ENCODE measurements around the gene TPST1.
"Not testable (repeated sequence)": the region's sequence is repeated elsewhere in the genome, so short reads cannot be mapped to it uniquely, and the experiment has no call there.

The TPST1 gene

GRCh38 chr7:66213637-66214036 lies 8.5 kb downstream of the TPST1 start:
- no peaks in the 10 kb centered on the region for H3K36me3 ChIP-seq (ENCODE audit: control insufficient read depth, insufficient read depth, low read length)
- no peak overlapping the region for H3K9ac ChIP-seq (ENCODE audit: low read length)
- H2BK120ac ChIP-seq (ENCODE audit: low read depth, low read length), result no peak overlapping the region
- H3K27me3 ChIP-seq (ENCODE audit: insufficient read depth, low read length, poor library complexity), result no peaks in the 10 kb centered on the region
- no peak overlapping the region for H2BK15ac ChIP-seq (replicated peaks; ENCODE audit: low read depth)
- H3K79me2 ChIP-seq (ENCODE audit: control insufficient read depth, insufficient read depth, low read length), result no peaks in the 10 kb centered on the region
- no peak overlapping the region for H2BK5ac ChIP-seq (ENCODE audit: low read length)
- no peak overlapping the region for H3K18ac ChIP-seq (ENCODE audit: low read length)
- no peak overlapping the region for H3K4me3 ChIP-seq (ENCODE audit: low read length)
- no peak for DNase-seq
- H3K4ac ChIP-seq (ENCODE audit: low read depth, low read length), result no peak overlapping the region
- no peak overlapping the region for H3K27ac ChIP-seq (ENCODE audit: low read depth, low read length)
- no peak overlapping the region for H3K4me2 ChIP-seq (ENCODE audit: low read length)
- H2AK5ac ChIP-seq (ENCODE audit: low read length), result no peak overlapping the region
- WGBS (ENCODE audit: extremely low coverage, insufficient coverage, low lambda C conversion rate), result no CpG with 5 or more reads among the region's 6 CpGs
- no peak overlapping the region for H4K5ac ChIP-seq (ENCODE audit: low read length)
- H3K79me1 ChIP-seq (ENCODE audit: low read length), result no peaks in the 10 kb centered on the region
- no peak overlapping the region for H3K56ac ChIP-seq (ENCODE audit: low read length)
- H4K8ac ChIP-seq (ENCODE audit: low read depth, low read length), result no peak overlapping the region
- H3K4me1 ChIP-seq (ENCODE audit: control insufficient read depth, low read depth, low read length), result no peaks in the 10 kb centered on the region
- no peak overlapping the region for H3K23ac ChIP-seq (ENCODE audit: low read length)

- no peaks in the 10 kb centered on the region for H3K4me1 ChIP-seq (ENCODE audit: control insufficient read depth, low read depth, low read length)
- H3K56ac ChIP-seq (ENCODE audit: low read length), result no peak overlapping the region
- H2AK5ac ChIP-seq (ENCODE audit: low read length), result no peak overlapping the region
- H3K79me1 ChIP-seq (ENCODE audit: low read length), result peaks cover 2% of the 10 kb centered on the region
- no peak overlapping the region for H3K18ac ChIP-seq (ENCODE audit: low read length)
- no peak overlapping the region for H3K4me2 ChIP-seq (ENCODE audit: low read length)
- no peak overlapping the region for H2BK5ac ChIP-seq (ENCODE audit: low read length)
- no peaks in the 10 kb centered on the region for H3K36me3 ChIP-seq (ENCODE audit: control insufficient read depth, insufficient read depth, low read length)
- H2BK15ac ChIP-seq (replicated peaks; ENCODE audit: low read depth), result no peak overlapping the region
- no peak overlapping the region for H3K27ac ChIP-seq (ENCODE audit: low read depth, low read length)
- H3K9ac ChIP-seq (ENCODE audit: low read length), result no peak overlapping the region
- no peak for DNase-seq
- no peak overlapping the region for H4K5ac ChIP-seq (ENCODE audit: low read length)
- no peak overlapping the region for H2BK120ac ChIP-seq (ENCODE audit: low read depth, low read length)
- no peaks in the 10 kb centered on the region for H3K79me2 ChIP-seq (ENCODE audit: control insufficient read depth, insufficient read depth, low read length)
- H4K8ac ChIP-seq (ENCODE audit: low read depth, low read length), result no peak overlapping the region
- no CpG with 5 or more reads among the region's 4 CpGs for WGBS (ENCODE audit: extremely low coverage, insufficient coverage, low lambda C conversion rate)
- H3K4me3 ChIP-seq (ENCODE audit: low read length), result no peak overlapping the region
- H3K23ac ChIP-seq (ENCODE audit: low read length), result no peak overlapping the region
- no peak overlapping the region for H3K4ac ChIP-seq (ENCODE audit: low read depth, low read length)
- H3K27me3 ChIP-seq (ENCODE audit: insufficient read depth, low read length, poor library complexity), result no peaks in the 10 kb centered on the region
Measured at GRCh38 chr7:66216687-66217086, 11.6 kb downstream of the TPST1 start.

GRCh38 chr7:66219805-66220204 lies 14.7 kb downstream of the TPST1 start:
- no peak overlapping the region for H2BK120ac ChIP-seq (ENCODE audit: low read depth, low read length)
- no peaks in the 10 kb centered on the region for H3K27me3 ChIP-seq (ENCODE audit: insufficient read depth, low read length, poor library complexity)
- H4K5ac ChIP-seq (ENCODE audit: low read length), result no peak overlapping the region
- H2AK5ac ChIP-seq (ENCODE audit: low read length), result no peak overlapping the region
- H4K8ac ChIP-seq (ENCODE audit: low read depth, low read length), result no peak overlapping the region
- no peak overlapping the region for H3K4me2 ChIP-seq (ENCODE audit: low read length)
- peaks cover 9% of the 10 kb centered on the region for H3K79me1 ChIP-seq (ENCODE audit: low read length)
- no peak overlapping the region for H3K23ac ChIP-seq (ENCODE audit: low read length)
- no peak overlapping the region for H3K9ac ChIP-seq (ENCODE audit: low read length)
- H3K4ac ChIP-seq (ENCODE audit: low read depth, low read length), result no peak overlapping the region
- no peak overlapping the region for H3K18ac ChIP-seq (ENCODE audit: low read length)
- H3K27ac ChIP-seq (ENCODE audit: low read depth, low read length), result no peak overlapping the region
- H3K4me1 ChIP-seq (ENCODE audit: control insufficient read depth, low read depth, low read length), result no peaks in the 10 kb centered on the region
- H2BK15ac ChIP-seq (replicated peaks; ENCODE audit: low read depth), result no peak overlapping the region
- no peak for DNase-seq
- H3K4me3 ChIP-seq (ENCODE audit: low read length), result no peak overlapping the region
- no peaks in the 10 kb centered on the region for H3K36me3 ChIP-seq (ENCODE audit: control insufficient read depth, insufficient read depth, low read length)
- no peaks in the 10 kb centered on the region for H3K79me2 ChIP-seq (ENCODE audit: control insufficient read depth, insufficient read depth, low read length)
- no peak overlapping the region for H3K56ac ChIP-seq (ENCODE audit: low read length)
- no peak overlapping the region for H2BK5ac ChIP-seq (ENCODE audit: low read length)
- no CpG with 5 or more reads among the region's 1 CpG for WGBS (ENCODE audit: extremely low coverage, insufficient coverage, low lambda C conversion rate)

GRCh38 chr7:66221442-66221841 lies 16.3 kb downstream of the TPST1 start:
- Histone ChIP-seq H3K18ac (ENCODE audit: low read length) (no peak overlapping the region), H3K4ac (ENCODE audit: low read depth, low read length) (no peak overlapping the region), H4K5ac (ENCODE audit: low read length) (no peak overlapping the region), H3K27ac (ENCODE audit: low read depth, low read length) (no peak overlapping the region), H2BK5ac (ENCODE audit: low read length) (no peak overlapping the region), H3K79me1 (ENCODE audit: low read length) (peaks cover 9% of the 10 kb centered on the region), H3K9ac (ENCODE audit: low read length) (no peak overlapping the region), H3K4me2 (ENCODE audit: low read length) (no peak overlapping the region), H4K8ac (ENCODE audit: low read depth, low read length) (no peak overlapping the region), H2BK15ac (replicated peaks; ENCODE audit: low read depth) (no peak overlapping the region), H3K79me2 (ENCODE audit: control insufficient read depth, insufficient read depth, low read length) (no peaks in the 10 kb centered on the region), H3K4me1 (ENCODE audit: control insufficient read depth, low read depth, low read length) (no peaks in the 10 kb centered on the region), H3K23ac (ENCODE audit: low read length) (no peak overlapping the region), H2BK120ac (ENCODE audit: low read depth, low read length) (no peak overlapping the region), H3K56ac (ENCODE audit: low read length) (no peak overlapping the region), H3K27me3 (ENCODE audit: insufficient read depth, low read length, poor library complexity) (no peaks in the 10 kb centered on the region), H2AK5ac (ENCODE audit: low read length) (no peak overlapping the region), H3K4me3 (ENCODE audit: low read length) (no peak overlapping the region), H3K36me3 (ENCODE audit: control insufficient read depth, insufficient read depth, low read length) (no peaks in the 10 kb centered on the region)
- no peak for DNase-seq
- WGBS (ENCODE audit: extremely low coverage, insufficient coverage, low lambda C conversion rate), result no CpG with 5 or more reads among the region's 3 CpGs

GRCh38 chr7:66227808-66228207 lies 22.7 kb downstream of the TPST1 start:
- Histone ChIP-seq H3K4me1 (ENCODE audit: control insufficient read depth, low read depth, low read length) (no peaks in the 10 kb centered on the region), H2BK5ac (ENCODE audit: low read length) (no peak overlapping the region), H3K27ac (ENCODE audit: low read depth, low read length) (no peak overlapping the region), H3K4me2 (ENCODE audit: low read length) (no peak overlapping the region), H3K79me1 (ENCODE audit: low read length) (peaks cover 5% of the 10 kb centered on the region), H2AK5ac (ENCODE audit: low read length) (no peak overlapping the region), H2BK15ac (replicated peaks; ENCODE audit: low read depth) (no peak overlapping the region), H3K18ac (ENCODE audit: low read length) (no peak overlapping the region), H3K79me2 (ENCODE audit: control insufficient read depth, insufficient read depth, low read length) (no peaks in the 10 kb centered on the region), H3K36me3 (ENCODE audit: control insufficient read depth, insufficient read depth, low read length) (no peaks in the 10 kb centered on the region), H3K56ac (ENCODE audit: low read length) (no peak overlapping the region), H3K23ac (ENCODE audit: low read length) (no peak overlapping the region), H3K4me3 (ENCODE audit: low read length) (no peak overlapping the region), H3K27me3 (ENCODE audit: insufficient read depth, low read length, poor library complexity) (no peaks in the 10 kb centered on the region), H4K5ac (ENCODE audit: low read length) (no peak overlapping the region), H4K8ac (ENCODE audit: low read depth, low read length) (no peak overlapping the region), H2BK120ac (ENCODE audit: low read depth, low read length) (no peak overlapping the region), H3K4ac (ENCODE audit: low read depth, low read length) (no peak overlapping the region), H3K9ac (ENCODE audit: low read length) (no peak overlapping the region)
- WGBS (ENCODE audit: extremely low coverage, insufficient coverage, low lambda C conversion rate), result 100% methylated on average over 1 of the region's 1 CpG
- DNase-seq, result no peak

- not testable (repeated sequence) for H4K5ac ChIP-seq (ENCODE audit: low read length); DNase-seq; H4K8ac ChIP-seq (ENCODE audit: low read depth, low read length); H3K36me3 ChIP-seq (ENCODE audit: control insufficient read depth, insufficient read depth, low read length); H2BK15ac ChIP-seq (replicated peaks; ENCODE audit: low read depth); H3K27ac ChIP-seq (ENCODE audit: low read depth, low read length); H3K23ac ChIP-seq (ENCODE audit: low read length); H3K4me3 ChIP-seq (ENCODE audit: low read length); H3K4me1 ChIP-seq (ENCODE audit: control insufficient read depth, low read depth, low read length); H3K56ac ChIP-seq (ENCODE audit: low read length); H3K4me2 ChIP-seq (ENCODE audit: low read length); H3K4ac ChIP-seq (ENCODE audit: low read depth, low read length); H3K79me2 ChIP-seq (ENCODE audit: control insufficient read depth, insufficient read depth, low read length); H3K27me3 ChIP-seq (ENCODE audit: insufficient read depth, low read length, poor library complexity); H2BK120ac ChIP-seq (ENCODE audit: low read depth, low read length); H3K18ac ChIP-seq (ENCODE audit: low read length); H2BK5ac ChIP-seq (ENCODE audit: low read length); H2AK5ac ChIP-seq (ENCODE audit: low read length); H3K9ac ChIP-seq (ENCODE audit: low read length); H3K79me1 ChIP-seq (ENCODE audit: low read length)
- no CpG with 5 or more reads among the region's 24 CpGs for WGBS (ENCODE audit: extremely low coverage, insufficient coverage, low lambda C conversion rate)
Measured at GRCh38 chr7:66231326-66232216, 26.4 kb downstream of the TPST1 start.
